NCI-H2196 treated with DMSO at 0.1 percent for 48 hours (cell line): ENCODE measurements around the gene MCAT.

Source experiments
- DNase-seq: peaks from one replicate; lab custom pipeline; 2025; ENCODE audit not compliant: unreplicated experiment; lab: John Stamatoyannopoulos, UW

MCAT gene, protein sequence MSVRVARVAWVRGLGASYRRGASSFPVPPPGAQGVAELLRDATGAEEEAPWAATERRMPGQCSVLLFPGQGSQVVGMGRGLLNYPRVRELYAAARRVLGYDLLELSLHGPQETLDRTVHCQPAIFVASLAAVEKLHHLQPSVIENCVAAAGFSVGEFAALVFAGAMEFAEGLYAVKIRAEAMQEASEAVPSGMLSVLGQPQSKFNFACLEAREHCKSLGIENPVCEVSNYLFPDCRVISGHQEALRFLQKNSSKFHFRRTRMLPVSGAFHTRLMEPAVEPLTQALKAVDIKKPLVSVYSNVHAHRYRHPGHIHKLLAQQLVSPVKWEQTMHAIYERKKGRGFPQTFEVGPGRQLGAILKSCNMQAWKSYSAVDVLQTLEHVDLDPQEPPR

GRCh38 chr22:43142880-43143562 lies at the start of gene MCAT:
Gene MCAT (minus strand): TSS chr22:43143398. CDS start chr22:43143348, 50 bp downstream.
- peak; percentile 62 for DNase-seq

- DNase-seq = no peak
Observed at GRCh38 chr22:43191831-43192230, 48.6 kb upstream of the MCAT start.

DNA sequence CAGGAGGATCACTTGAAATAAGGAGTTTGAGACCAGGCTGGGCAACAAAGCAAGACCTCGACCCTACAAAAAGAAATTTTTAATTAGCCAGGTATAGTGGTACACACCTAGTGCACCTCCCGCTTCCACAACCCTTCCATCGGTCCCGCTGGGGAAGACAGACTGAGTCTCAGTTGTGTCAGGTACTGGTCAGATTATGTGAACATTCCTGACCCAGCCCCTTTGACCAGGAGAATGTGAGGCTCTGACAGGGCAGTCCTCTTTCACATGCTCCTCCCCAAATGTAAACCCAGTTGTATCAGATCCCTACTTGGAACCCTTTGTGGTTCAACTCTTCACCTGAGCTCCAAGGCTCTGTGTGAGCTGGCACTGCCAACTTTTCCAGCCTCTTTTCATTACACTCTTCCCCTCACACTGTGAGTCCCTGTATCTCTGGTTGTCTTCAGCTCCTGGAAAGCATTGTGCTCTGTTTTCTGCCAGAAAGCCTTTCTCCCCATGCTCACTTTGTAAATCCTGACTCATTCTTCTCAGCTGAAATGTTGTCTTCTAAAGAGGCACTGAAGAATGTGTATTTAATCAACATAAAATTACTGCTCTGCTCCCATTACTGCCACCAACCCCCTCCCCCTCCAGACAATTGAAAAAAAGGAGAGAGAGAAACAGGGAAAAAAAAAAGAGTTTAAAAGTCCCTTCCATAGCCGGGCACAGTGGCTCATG lies 45.8 kb upstream of the MCAT start:
- DNase-seq = no peak

DNA sequence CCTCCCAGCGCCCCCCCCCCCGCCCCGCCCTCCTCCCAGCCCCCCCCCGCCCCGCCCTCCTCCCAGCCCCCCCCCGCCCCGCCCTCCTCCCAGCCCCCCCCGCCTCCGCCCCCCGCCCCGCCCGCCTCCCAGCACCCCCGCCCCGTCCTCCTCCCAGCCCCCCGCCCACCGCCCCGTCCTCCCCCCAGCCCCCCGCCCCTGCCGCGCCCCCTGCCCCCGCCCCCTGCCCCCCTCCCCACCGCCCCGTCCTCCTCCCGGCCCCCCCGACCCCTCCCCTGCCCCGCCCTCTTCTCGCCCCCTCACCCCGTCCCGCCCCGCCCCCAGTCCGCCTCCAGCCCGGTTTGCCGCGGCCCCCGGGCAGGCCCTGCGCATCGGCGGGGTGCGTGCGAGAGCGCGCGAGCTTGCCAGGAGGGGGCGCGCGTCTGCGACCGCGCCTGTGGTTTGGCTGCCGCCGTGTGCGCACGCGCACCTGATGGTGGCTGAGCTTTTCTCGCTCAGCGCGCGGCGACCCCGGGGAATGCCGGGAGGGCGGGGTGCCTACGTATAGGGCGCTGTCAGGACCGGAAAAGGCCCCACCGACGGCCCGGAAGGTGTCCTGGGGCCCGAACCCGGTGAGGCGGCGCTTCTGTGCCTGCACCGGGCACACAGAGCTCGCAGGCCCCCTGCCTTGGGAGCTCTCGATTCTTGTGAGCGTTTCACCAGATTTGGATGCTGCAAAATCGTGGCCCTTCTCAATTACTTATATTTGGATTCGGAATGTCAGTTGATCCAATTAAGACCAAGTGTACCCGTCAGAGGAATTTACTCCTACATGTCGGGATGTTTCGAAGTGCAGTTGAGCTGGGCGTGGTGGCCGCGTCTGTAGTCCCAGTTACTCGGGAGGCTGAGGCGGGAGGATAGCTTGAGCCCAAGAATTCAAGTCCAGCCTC lies 44.2 kb upstream of the MCAT start:
- peak; percentile 91 for DNase-seq

GRCh38 chr22:43186272-43187170 lies 43.3 kb upstream of the MCAT start, which contains the start of gene TTLL12:
Gene TTLL12 (minus strand): TSS chr22:43187134. CDS start chr22:43187069, 65 bp downstream.
- peak; percentile 23 for DNase-seq

GRCh38 chr22:43185860-43186261 lies 42.7 kb upstream of the MCAT start:
- DNase-seq = no peak

DNA sequence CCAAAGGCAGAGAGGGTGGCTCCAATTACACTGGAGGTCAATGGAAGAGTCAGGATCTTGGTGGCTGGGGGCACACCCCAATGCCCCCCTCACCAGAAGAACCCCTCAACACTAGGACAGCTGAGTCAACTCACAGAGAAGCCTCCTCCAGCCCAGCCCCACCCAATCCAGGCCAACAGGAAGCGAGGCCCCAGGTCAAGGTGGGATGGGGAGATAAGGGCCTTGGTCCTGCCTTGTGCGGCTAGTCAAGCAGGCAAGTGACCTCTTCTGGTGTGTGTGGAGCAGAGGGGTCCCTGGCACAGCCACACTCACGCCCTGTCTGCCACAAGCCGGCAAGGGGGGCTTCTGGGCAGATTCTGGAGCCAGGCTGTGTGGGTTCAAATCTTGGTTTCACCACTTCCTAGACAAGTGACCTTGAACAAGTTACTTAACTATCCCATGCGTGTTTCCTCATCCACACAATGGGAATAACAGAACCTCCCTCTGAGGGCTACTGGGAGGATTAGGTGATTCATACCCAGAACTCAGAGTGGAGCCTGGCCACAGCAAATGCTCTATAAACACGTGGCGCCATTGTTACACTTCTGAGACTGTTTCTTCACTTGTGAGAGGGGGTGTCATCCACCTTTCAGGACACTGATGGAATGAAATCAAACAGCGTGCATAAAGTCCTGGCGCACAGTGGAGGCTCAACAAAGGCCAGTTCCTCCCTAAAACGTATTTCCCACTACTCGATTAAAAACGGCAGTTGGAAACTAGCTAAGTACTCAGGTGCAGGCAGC lies 40.5 kb upstream of the MCAT start:
- no peak for DNase-seq

DNA sequence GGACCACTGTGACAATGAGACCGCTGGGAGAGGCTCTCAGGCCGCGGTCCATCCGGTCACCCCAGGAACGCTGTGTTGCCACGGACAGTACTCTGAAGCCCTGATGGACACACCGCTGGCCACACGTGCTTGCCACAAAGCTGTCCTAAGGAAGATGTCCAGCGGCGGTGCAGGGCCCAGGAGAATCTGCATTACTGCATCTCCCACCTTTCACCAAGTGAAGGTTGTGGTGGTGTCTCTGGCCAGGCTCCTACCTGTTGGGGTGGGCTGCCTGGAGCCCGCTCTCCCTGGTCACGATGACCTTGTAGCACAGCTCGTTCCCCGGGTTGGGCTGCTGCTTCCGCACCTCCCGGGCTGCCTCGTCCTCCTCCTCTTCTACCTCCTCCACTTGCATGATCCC lies 39.5 kb upstream of the MCAT start:
- no peak for DNase-seq

DNA sequence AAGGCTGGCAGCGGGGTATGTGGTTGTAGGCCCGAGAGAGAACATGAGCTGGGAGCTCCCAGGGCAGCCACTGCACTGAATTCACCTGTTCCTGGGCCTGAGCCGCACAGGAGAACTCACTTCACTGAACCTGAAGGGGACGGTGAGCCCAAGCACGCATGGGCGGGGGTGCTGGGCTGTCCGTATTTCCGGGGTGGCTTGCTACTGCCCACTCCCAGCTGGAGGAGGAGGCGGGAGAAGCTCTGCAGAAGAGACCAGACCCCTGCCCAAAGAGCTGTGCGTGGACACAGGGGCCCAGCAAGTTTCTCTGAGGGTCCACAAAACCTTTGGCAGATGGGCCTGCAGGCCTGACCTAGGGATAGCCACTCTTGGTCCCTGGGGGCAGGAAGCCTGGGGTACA lies 38.9 kb upstream of the MCAT start:
- no peak for DNase-seq

- no peak for DNase-seq
Observed at GRCh38 chr22:43181321-43182076, 38.3 kb upstream of the MCAT start.

GRCh38 chr22:43180670-43181069 lies 37.5 kb upstream of the MCAT start:
- DNase-seq = no peak

DNA sequence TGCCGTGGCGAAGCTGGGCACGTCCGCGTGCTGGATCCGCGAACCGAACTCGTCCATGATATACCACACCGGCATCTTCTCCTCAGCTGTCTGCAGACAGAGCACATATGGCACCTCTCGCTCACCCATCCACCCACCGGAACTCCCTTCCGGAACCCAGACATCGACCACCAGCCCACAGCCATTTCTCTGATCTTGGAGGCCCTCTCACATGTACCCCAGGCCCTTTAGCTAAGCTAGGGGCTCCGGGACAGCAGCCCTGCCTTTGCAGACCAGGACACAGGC lies 36.7 kb upstream of the MCAT start:
- no peak for DNase-seq

- no peak for DNase-seq
Observed at GRCh38 chr22:43179146-43179910, 36.1 kb upstream of the MCAT start.

GRCh38 chr22:43177479-43177878 lies 34.3 kb upstream of the MCAT start:
- DNase-seq = no peak

DNA sequence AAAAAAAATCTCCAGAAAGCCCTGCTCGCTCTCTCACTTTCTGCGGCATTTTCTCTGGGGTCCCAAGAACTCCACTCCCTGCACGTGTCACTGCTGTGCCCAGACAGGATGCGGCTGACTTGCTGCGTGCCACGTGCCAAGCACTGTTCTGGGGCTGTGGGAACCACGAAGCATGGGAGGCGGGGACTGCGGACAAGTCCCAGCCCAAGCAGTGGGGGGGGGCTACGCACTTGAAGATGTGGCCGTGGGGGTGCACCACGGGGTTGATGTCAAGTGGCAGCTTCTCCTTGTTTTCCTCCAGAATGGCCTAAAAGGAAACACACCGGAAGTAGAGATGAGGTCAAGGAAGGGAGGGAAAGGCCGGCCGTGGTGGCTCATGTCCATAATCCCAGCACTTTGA lies 32.9 kb upstream of the MCAT start:
- DNase-seq = no peak

- no peak for DNase-seq
Observed at GRCh38 chr22:43174941-43175531, 31.8 kb upstream of the MCAT start.

DNA sequence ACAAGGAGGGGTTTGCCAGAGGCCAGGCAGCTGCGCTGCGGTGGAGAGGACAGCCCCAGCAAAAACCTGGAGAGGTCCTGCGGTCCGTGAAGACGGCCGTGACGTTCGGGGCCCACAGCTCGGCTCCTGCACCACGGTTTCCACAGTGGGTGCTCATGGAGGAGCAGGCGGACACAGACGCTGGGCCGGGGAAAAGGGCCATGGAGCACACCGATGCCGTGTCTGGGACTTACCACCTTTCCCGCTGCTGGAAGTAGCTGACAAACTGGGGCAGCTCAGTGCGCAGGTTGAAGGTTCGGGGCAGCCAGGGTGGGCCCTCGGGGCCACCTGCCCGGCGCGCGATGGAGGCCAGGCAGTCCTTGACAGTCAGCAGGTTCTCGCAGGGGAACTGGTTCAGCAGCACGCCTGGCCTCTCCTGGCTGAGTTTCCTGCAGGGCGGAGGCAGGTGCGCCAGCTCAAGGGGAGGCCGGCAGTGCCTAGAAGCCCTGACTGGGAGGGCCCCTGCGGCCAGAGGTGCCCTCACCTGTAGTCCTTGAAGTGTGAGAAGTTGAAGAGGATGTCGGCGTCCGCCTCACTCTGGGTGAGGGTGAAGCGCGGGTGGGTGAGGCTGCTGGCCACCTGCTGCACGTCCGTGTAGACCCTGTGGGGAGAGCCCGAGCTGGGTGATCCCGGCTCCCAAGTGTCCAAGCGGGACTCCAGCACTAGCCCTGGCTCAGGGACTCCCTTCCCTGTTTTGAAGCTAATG lies 30.9 kb upstream of the MCAT start:
- DNase-seq = no peak
